ENCODE data around the gene CCDC120. TPM values are rescaled to one million over a fixed set of nuclear protein-coding genes. Genes with fewer than 3 reads are reported as not detected.

The CCDC120 gene
- total RNA-seq, 1 donor from 2014 or later = 25.3 TPM

DNA sequence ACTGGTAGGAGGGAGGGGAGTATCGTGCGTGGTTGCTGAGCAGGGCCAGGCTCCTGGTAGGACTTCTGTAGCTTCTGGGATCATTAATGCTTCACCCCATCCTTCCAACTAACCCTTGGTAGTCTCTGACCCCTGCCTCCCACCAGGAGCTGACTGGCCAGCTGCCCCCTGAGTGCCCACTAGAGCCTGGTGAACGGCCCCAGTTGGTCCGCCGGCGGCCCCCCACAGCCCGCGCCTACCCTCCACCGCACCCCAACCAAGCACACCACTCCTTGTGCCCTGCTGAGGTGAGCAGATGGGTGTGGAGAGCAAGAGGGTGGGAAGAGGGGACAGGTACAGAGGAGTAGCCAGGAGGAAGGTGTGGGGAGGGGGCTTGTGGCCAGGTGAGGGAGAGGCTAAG, 4.9 kb downstream of the CCDC120 start:
- Mint-ChIP-seq H3K4me3 (no peak overlapping the region), H3K27ac (no peak overlapping the region), H3K9me3 (no peaks in the 10 kb centered on the region), H3K4me1 (ENCODE audit: unreplicated experiment) (no peaks in the 10 kb centered on the region), H3K27me3 (no peaks in the 10 kb centered on the region), H3K36me3 (peaks cover 4% of the 10 kb centered on the region)
- DNase-seq (ENCODE audit: extremely low spot score, unreplicated experiment) = no peak
- TF ChIP-seq, protein P1, sequence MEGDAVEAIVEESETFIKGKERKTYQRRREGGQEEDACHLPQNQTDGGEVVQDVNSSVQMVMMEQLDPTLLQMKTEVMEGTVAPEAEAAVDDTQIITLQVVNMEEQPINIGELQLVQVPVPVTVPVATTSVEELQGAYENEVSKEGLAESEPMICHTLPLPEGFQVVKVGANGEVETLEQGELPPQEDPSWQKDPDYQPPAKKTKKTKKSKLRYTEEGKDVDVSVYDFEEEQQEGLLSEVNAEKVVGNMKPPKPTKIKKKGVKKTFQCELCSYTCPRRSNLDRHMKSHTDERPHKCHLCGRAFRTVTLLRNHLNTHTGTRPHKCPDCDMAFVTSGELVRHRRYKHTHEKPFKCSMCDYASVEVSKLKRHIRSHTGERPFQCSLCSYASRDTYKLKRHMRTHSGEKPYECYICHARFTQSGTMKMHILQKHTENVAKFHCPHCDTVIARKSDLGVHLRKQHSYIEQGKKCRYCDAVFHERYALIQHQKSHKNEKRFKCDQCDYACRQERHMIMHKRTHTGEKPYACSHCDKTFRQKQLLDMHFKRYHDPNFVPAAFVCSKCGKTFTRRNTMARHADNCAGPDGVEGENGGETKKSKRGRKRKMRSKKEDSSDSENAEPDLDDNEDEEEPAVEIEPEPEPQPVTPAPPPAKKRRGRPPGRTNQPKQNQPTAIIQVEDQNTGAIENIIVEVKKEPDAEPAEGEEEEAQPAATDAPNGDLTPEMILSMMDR (conservative IDR thresholded peaks at IDR 0.05) = no peak

DNA sequence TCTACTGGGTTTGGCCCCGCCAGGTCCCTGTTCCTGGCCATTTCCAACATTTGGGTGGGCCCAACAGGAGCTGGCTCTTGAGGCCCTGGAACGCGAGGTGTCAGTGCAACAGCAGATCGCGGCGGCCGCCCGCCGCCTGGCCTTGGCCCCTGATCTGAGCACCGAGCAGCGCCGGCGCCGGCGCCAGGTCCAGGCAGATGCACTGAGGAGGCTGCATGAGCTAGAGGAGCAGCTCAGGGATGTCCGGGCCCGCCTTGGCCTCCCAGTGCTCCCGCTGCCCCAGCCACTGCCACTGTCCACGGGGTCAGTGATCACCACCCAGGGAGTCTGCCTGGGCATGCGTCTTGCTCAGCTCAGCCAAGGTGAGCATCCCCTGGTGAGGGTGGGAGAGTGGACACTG, 5.5 kb downstream of the CCDC120 start:
- no peak overlapping the region for H3K27ac Mint-ChIP-seq
- H3K9me3 Mint-ChIP-seq = no peaks in the 10 kb centered on the region
- TF ChIP-seq, protein P1 (conservative IDR thresholded peaks at IDR 0.05) = no peak
- H3K27me3 Mint-ChIP-seq = no peaks in the 10 kb centered on the region
- H3K36me3 Mint-ChIP-seq = peaks cover 4% of the 10 kb centered on the region
- no peak overlapping the region for H3K4me3 Mint-ChIP-seq
- no peaks in the 10 kb centered on the region for H3K4me1 Mint-ChIP-seq (ENCODE audit: unreplicated experiment)
- DNase-seq (ENCODE audit: extremely low spot score, unreplicated experiment) = no peak

DNA sequence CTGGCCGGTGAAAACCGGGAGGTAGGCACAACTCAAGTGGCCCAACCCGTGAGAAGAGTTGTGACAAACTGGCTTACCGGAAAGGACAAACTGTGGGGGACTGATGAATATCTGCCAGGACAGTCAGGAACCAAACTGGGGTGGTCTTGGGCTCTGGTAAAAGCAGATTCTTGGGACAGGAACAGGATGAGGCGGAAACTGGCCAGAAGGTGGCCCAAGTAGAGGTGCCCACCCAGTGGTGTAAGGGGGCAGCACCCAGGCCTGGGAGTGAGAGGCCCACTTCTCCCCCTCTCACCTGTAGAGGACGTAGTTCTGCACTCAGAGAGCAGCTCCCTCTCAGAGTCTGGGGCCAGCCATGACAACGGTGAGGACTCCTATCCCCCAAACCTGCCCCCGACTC, 5.9 kb downstream of the CCDC120 start:
- H3K4me1 Mint-ChIP-seq (ENCODE audit: unreplicated experiment) = no peaks in the 10 kb centered on the region
- peaks cover 4% of the 10 kb centered on the region for H3K36me3 Mint-ChIP-seq
- H3K27ac Mint-ChIP-seq = no peak overlapping the region
- TF ChIP-seq, protein P1 (conservative IDR thresholded peaks at IDR 0.05) = no peak
- no peaks in the 10 kb centered on the region for H3K27me3 Mint-ChIP-seq
- H3K4me3 Mint-ChIP-seq = no peak overlapping the region
- DNase-seq (ENCODE audit: extremely low spot score, unreplicated experiment) = no peak
- no peaks in the 10 kb centered on the region for H3K9me3 Mint-ChIP-seq

DNA sequence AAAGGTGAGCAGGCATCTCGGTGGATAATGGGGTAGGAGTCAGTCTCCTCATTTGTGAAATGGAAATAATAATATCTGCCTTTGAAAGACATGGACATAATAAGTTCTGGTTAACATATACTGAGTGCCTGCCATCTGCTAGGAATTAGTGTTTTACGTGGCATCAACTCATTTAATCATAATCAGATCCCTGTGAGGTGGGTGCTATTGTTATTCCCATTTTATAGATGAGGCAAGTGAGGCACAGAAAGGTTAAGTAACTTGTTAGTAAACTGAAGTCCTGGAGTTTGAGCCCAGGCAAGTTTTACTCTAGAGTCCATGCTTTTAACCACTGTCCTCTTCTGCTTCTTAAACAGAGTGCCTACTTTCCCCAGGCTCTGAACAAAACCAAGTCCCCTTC, 7.5 kb downstream of the CCDC120 start:
- no peak overlapping the region for H3K4me3 Mint-ChIP-seq
- TF ChIP-seq, protein P1 (conservative IDR thresholded peaks at IDR 0.05) = no peak
- H3K4me1 Mint-ChIP-seq (ENCODE audit: unreplicated experiment) = no peaks in the 10 kb centered on the region
- H3K27ac Mint-ChIP-seq = no peak overlapping the region
- peaks cover 3% of the 10 kb centered on the region for H3K36me3 Mint-ChIP-seq
- H3K9me3 Mint-ChIP-seq = no peaks in the 10 kb centered on the region
- no peak for DNase-seq (ENCODE audit: extremely low spot score, unreplicated experiment)
- H3K27me3 Mint-ChIP-seq = no peaks in the 10 kb centered on the region

DNA sequence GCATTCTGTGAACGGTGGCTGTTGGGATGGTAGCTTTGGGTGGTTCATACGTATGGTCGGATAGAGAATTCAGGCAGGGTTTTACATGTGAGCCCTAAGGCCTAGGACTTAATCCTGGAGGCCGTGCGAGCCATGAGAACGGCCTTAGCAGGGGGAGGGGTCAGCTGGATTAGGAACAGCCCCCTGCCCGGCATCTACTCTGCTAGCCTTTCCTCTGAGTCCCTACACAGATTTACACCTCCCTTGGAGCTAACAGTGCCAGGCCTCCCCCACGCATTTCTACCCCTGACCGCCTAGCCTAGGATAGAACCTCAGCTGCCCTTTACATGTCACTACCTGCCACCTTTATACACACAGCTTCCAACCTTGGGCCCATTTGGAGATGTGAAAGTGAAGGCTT, 7.9 kb downstream of the CCDC120 start:
- Mint-ChIP-seq H3K27ac (no peak overlapping the region), H3K4me1 (ENCODE audit: unreplicated experiment) (no peaks in the 10 kb centered on the region), H3K27me3 (no peaks in the 10 kb centered on the region), H3K4me3 (no peak overlapping the region), H3K9me3 (no peaks in the 10 kb centered on the region), H3K36me3 (no peaks in the 10 kb centered on the region)
- TF ChIP-seq, protein P1 (conservative IDR thresholded peaks at IDR 0.05) = no peak
- no peak for DNase-seq (ENCODE audit: extremely low spot score, unreplicated experiment)

All from type B pancreatic cell (in vitro differentiated cells).